Naive thymus-derived CD4-positive, alpha-beta T cell (primary cell): ENCODE data around the gene NAPEPLD. TPM values are rescaled to one million over a fixed set of nuclear protein-coding genes. Genes with fewer than 3 reads are reported as not detected.

Experiments
- ATAC-seq: fragments of 150-1000 bp; cut with Tn5 transposase; 2 replicates; pipeline ENCODE4 v1.10.0; 2021; ENCODE audit warnings: mild to moderate bottlenecking, moderate library complexity
- CTCF ChIA-PET: fragments of 350-600 bp; sonication (Branson Sonifier 250); formaldehyde crosslinking; loops from one replicate; lab custom pipeline; 2021; ENCODE audit warnings: antibody characterized with exemption; lab: Charles Lee
- POLR2A ChIA-PET: fragments of 350-600 bp; sonication (Branson Sonifier 250); formaldehyde crosslinking; loops from one replicate; lab custom pipeline; 2021; ENCODE audit warnings: antibody characterized with exemption, inconsistent platforms; lab: Charles Lee
- DNase-seq, 9 donors: peaks; one replicate each; pipeline versions ENCODE4 v3.0.0 to v3.0.0-alpha.2; 2020 to 2022; ENCODE audit warnings: mixed read lengths in 1 of 9
- H3K27ac ChIP-seq: one replicate; pipeline ENCODE4 v1.7.0; 2013; ENCODE audit warnings: mild to moderate bottlenecking, low read depth, low read length, moderate library complexity
- H3K27me3 ChIP-seq, 2 donors: one replicate each; pipeline ENCODE4 v1.7.0; 2013; ENCODE audit warnings: low read length in 2 of 2, mild to moderate bottlenecking in 2 of 2, moderate library complexity in 2 of 2; ENCODE audit not compliant: control insufficient read depth in 2 of 2, insufficient read depth in 2 of 2
- H3K36me3 ChIP-seq, 3 experiments: 1 replicate in 2 of 3; 2 replicates in 1 of 3; pipeline ENCODE4 v1.7.0; 2013; ENCODE audit warnings: low read length in 3 of 3, mild to moderate bottlenecking in 3 of 3, moderate library complexity in 1 of 3; ENCODE audit not compliant: insufficient read depth in 3 of 3, control insufficient read depth in 2 of 3
- H3K4me1 ChIP-seq, 2 donors: one replicate each; pipeline ENCODE4 v1.7.0; 2013; ENCODE audit warnings: low read length in 2 of 2, mild to moderate bottlenecking in 2 of 2, moderate library complexity in 1 of 2; ENCODE audit not compliant: control insufficient read depth in 2 of 2, insufficient read depth in 2 of 2
- H3K4me3 ChIP-seq: 2 replicates; pipeline ENCODE4 v1.7.0; 2013; ENCODE audit warnings: mild to moderate bottlenecking, low read length
- H3K9me3 ChIP-seq, 3 experiments: 1 replicate in 2 of 3; 2 replicates in 1 of 3; pipeline ENCODE4 v1.7.0; 2013; ENCODE audit warnings: low read length in 3 of 3; ENCODE audit not compliant: control insufficient read depth in 2 of 3
- H3K27ac Mint-ChIP-seq, 9 donors: one replicate each; pipeline ENCODE4 v1.8.0; 2020 to 2022; ENCODE audit warnings: mixed read lengths in 9 of 9, mild to moderate bottlenecking in 8 of 9, moderate library complexity in 5 of 9, inconsistent platforms in 2 of 9
- H3K27me3 Mint-ChIP-seq, 5 donors: one replicate each; pipeline ENCODE4 v1.8.0; 2021 to 2022; ENCODE audit warnings: mixed read lengths in 5 of 5, mild to moderate bottlenecking in 1 of 5
- H3K36me3 Mint-ChIP-seq, 5 donors: one replicate each; pipeline ENCODE4 v1.8.0; 2020 to 2022; ENCODE audit warnings: mixed read lengths in 5 of 5, mild to moderate bottlenecking in 3 of 5, inconsistent platforms in 1 of 5
- H3K4me1 Mint-ChIP-seq, 7 donors: one replicate each; pipeline ENCODE4 v1.8.0; 2020 to 2022; ENCODE audit warnings: mixed read lengths in 7 of 7, mild to moderate bottlenecking in 3 of 7, inconsistent platforms in 1 of 7
- H3K4me3 Mint-ChIP-seq, 10 donors: one replicate each; pipeline ENCODE4 v1.8.0; 2020 to 2022; ENCODE audit warnings: mild to moderate bottlenecking in 10 of 10, mixed read lengths in 10 of 10, moderate library complexity in 6 of 10, inconsistent platforms in 2 of 10
- H3K9me3 Mint-ChIP-seq, 11 donors: one replicate each; pipeline ENCODE4 v1.8.0; 2020 to 2022; ENCODE audit warnings: mixed read lengths in 11 of 11, mild to moderate bottlenecking in 4 of 11, inconsistent platforms in 1 of 11, moderate library complexity in 1 of 11
- intact Hi-C, 2 donors: fragments of 100-400 bp; cut with micrococcal nuclease; formaldehyde crosslinking; loops; one replicate each; pipeline ENCODE4 v1.15.1; 2023
- polyA plus RNA-seq, 2 donors: library from polyadenylated mRNA; unstranded; fragments of 300-500 nt; fragmentation: Illumina TruSeq; gene quantifications; one replicate each; pipeline ENCODE4 v1.2.3, GENCODE V29; 2021
- total RNA-seq, 6 experiments: library from RNA in 5 of 6; stranded (reverse) in 5 of 6; gene quantifications; 1 replicate in 5 of 6; 2 replicates in 1 of 6; pipeline ENCODE4 v1.2.3 and lab custom pipeline; 2021 to 2026

Gene NAPEPLD
- total and polyA plus RNA-seq, 7 experiments from 2014 or later: 2.9 to 19.7 (median 9.9) TPM

DNA sequence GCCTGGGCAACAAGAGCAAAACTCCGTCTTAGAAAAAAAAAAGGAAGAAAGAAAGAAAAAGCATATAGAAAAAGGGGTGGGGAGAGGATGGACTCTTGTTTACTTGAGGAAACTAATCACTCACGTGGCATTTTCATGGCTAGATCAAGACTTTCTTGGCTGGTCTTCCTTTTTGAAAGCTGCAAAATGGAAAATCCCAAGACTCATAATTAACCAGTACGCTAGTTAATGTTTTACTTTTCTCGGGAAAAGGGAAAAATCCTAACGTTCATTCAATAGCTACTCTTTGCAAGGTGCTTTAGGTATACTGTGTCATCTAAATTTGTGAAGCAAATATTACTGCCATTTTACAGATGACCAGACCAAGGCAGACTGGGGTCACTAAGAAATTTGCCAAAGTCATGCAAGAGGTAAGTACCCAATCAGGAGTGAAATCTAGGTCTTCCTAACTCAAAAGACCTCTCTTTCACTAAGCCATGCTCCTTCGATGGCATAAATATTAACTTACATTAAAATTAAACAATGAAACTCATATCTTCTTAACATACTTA lies 24.4 kb downstream of the NAPEPLD start:
- H3K9me3 Mint-ChIP-seq: no peaks in the 10 kb centered on the region
- intact Hi-C loops: no loop called here
- Histone ChIP-seq H3K4me3 (no peak overlapping the region), H3K4me1 (no peaks in the 10 kb centered on the region), H3K36me3 (peaks cover 0 to 40% (median 12%) of the 10 kb centered on the region in 3 experiments), H3K27ac (no peak overlapping the region), H3K9me3 (no peaks in the 10 kb centered on the region), H3K27me3 (no peaks in the 10 kb centered on the region)
- ATAC-seq (no peak), DNase-seq (no peak)
- CTCF ChIA-PET: no interaction called here
- H3K27me3 Mint-ChIP-seq: no peaks in the 10 kb centered on the region
- POLR2A ChIA-PET: no interaction called here
- H3K4me1 Mint-ChIP-seq: peaks cover 0 to 8% (median 5%) of the 10 kb centered on the region in 7 donors
- H3K4me3 Mint-ChIP-seq: no peak overlapping the region
- no peak overlapping the region for H3K27ac Mint-ChIP-seq
- peaks cover 19 to 61% (median 52%) of the 10 kb centered on the region in 5 donors for H3K36me3 Mint-ChIP-seq

DNA sequence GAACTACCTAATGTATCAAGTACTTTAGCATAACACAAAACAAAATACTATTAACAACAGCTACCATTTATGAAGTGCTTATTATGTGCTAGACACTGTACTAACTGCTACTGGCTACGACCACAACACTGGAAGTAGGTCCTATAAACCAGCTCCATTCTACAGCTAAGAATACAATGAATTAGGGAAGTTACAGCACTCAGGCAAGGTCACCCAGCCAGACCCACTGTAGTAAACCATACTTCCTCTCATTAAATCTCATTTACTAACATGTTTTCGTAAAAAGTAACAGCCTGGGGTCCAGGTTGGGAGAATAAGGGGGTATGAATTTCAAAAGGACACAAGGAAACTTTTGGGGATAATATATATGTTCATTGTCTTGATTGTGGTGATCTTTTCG lies 25.4 kb downstream of the NAPEPLD start:
- H3K9me3 Mint-ChIP-seq: no peaks in the 10 kb centered on the region
- peaks cover 0 to 8% (median 5%) of the 10 kb centered on the region in 7 donors for H3K4me1 Mint-ChIP-seq
- H3K4me3 Mint-ChIP-seq: no peak overlapping the region
- intact Hi-C loops: no loop called here
- POLR2A ChIA-PET: no interaction called here
- no peaks in the 10 kb centered on the region for H3K4me1 ChIP-seq
- H3K27me3 ChIP-seq: no peaks in the 10 kb centered on the region
- ATAC-seq (no peak), DNase-seq (no peak)
- CTCF ChIA-PET: no interaction called here
- H3K4me3 ChIP-seq: no peak overlapping the region
- H3K27ac Mint-ChIP-seq: no peak overlapping the region
- H3K9me3 ChIP-seq: no peaks in the 10 kb centered on the region
- H3K27me3 Mint-ChIP-seq: no peaks in the 10 kb centered on the region
- peaks cover 19 to 62% (median 52%) of the 10 kb centered on the region in 5 donors for H3K36me3 Mint-ChIP-seq
- H3K36me3 ChIP-seq: peaks cover 0 to 42% (median 12%) of the 10 kb centered on the region in 3 experiments
- H3K27ac ChIP-seq: no peak overlapping the region

DNA sequence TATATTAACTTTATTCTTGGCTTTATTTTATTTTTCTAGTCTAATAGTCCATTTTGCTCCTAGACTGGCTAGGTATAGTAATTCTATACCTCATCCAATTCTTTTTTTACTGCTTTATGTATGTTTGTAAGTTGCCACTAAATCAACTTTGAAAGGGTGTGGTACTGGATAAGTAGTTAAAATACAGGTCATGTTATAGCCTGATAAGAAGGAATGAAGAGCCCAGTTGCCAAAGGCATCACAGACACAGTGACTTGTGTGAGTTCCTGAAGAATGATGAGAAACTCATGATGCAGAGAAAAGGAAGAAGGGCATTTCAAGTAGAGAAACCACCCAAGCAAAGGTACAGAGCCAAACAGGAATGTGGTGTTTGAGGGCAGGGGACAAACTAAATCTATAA lies 27.3 kb downstream of the NAPEPLD start:
- H3K27me3 Mint-ChIP-seq: no peaks in the 10 kb centered on the region
- no peaks in the 10 kb centered on the region for H3K9me3 Mint-ChIP-seq
- peaks cover 0 to 8% (median 5%) of the 10 kb centered on the region in 7 donors for H3K4me1 Mint-ChIP-seq
- H3K36me3 Mint-ChIP-seq: peaks cover 7 to 48% (median 37%) of the 10 kb centered on the region in 5 donors
- intact Hi-C loops: no loop called here
- Histone ChIP-seq H3K36me3 (peaks cover 0 to 35% (median 6%) of the 10 kb centered on the region in 3 experiments), H3K4me1 (no peaks in the 10 kb centered on the region), H3K4me3 (no peak overlapping the region), H3K9me3 (no peaks in the 10 kb centered on the region), H3K27ac (no peak overlapping the region), H3K27me3 (no peaks in the 10 kb centered on the region)
- no peak overlapping the region for H3K27ac Mint-ChIP-seq
- ATAC-seq (no peak), DNase-seq (no peak)
- no peak overlapping the region for H3K4me3 Mint-ChIP-seq
- ChIA-PET POLR2A (no interaction called here), CTCF (no interaction called here)

DNA sequence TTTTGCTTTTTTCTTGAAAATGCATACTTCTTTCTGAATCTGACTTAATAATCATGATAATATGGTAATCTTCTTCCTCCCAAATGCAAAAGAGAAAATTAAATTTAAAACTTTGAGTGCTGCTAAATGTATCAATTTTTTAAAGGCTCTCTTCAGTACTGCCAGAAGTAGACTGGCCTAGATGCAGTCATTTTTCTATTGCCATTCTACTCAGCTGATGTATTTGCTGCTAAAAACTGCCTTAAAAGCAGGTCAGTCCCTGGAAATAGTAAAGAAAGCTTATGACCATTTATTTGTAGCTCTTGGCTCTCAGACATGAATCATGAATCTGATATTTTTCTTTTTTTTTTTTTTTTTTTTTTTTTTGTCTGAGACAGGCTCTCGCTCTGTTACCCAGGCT lies 28.5 kb downstream of the NAPEPLD start:
- ChIA-PET POLR2A (interaction anchor here (0.6 kb wide), 1 partner anchor 10 kb away, joined by 3 read pairs; no protein-coding TSS in a partner anchor), CTCF (interaction anchor here (0.6 kb wide), 1 partner anchor 24 kb away, joined by 3 read pairs; no protein-coding TSS in a partner anchor)
- Histone ChIP-seq H3K27ac (no peak overlapping the region), H3K9me3 (no peaks in the 10 kb centered on the region), H3K27me3 (no peaks in the 10 kb centered on the region), H3K36me3 (peaks cover 0 to 29% (median 6%) of the 10 kb centered on the region in 3 experiments), H3K4me3 (no peak overlapping the region), H3K4me1 (no peaks in the 10 kb centered on the region)
- no peak overlapping the region for H3K27ac Mint-ChIP-seq
- H3K4me3 Mint-ChIP-seq: no peak overlapping the region
- intact Hi-C loops: no loop called here
- H3K9me3 Mint-ChIP-seq: no peaks in the 10 kb centered on the region
- H3K4me1 Mint-ChIP-seq: peaks cover 0 to 6% (median 5%) of the 10 kb centered on the region in 7 donors
- ATAC-seq (no peak), DNase-seq (no peak)
- H3K36me3 Mint-ChIP-seq: peaks cover 7 to 44% (median 35%) of the 10 kb centered on the region in 5 donors
- no peaks in the 10 kb centered on the region for H3K27me3 Mint-ChIP-seq

DNA sequence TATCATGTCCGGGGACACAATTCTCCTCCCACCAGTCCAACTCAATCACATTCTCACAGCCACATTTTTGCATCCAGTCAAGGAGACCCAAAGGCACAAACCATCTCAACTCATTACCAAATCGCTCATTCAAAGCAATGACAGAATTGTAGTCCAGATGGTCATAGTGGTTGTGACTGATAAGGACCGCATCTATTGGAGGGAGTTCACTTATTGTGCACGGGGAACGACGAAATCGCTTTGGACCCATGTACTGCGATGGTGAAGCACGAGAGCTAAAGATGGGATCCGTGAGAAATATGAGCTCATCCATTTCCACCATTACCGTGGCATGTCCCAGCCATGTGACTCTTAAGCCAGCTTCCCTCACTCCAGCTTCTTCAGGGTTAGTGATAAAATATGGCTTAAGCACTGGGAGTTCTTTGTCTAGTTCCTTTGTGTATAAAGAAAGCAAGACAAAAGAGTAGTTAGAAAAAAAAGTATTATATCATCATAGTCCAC lies 29.1 kb downstream of the NAPEPLD start:
- H3K4me1 Mint-ChIP-seq: peaks cover 0 to 6% (median 5%) of the 10 kb centered on the region in 7 donors
- Histone ChIP-seq H3K27ac (no peak overlapping the region), H3K4me3 (no peak overlapping the region), H3K4me1 (no peaks in the 10 kb centered on the region), H3K9me3 (no peaks in the 10 kb centered on the region), H3K27me3 (no peaks in the 10 kb centered on the region), H3K36me3 (peaks cover 0 to 29% (median 6%) of the 10 kb centered on the region in 3 experiments)
- no peaks in the 10 kb centered on the region for H3K9me3 Mint-ChIP-seq
- ATAC-seq (no peak), DNase-seq (no peak)
- peaks cover 7 to 49% (median 40%) of the 10 kb centered on the region in 5 donors for H3K36me3 Mint-ChIP-seq
- H3K27ac Mint-ChIP-seq: no peak overlapping the region
- ChIA-PET CTCF (interaction anchor here (0.6 kb wide), 1 partner anchor 24 kb away, joined by 3 read pairs; no protein-coding TSS in a partner anchor), POLR2A (interaction anchor here (0.6 kb wide), 1 partner anchor 11 kb away, joined by 3 read pairs; no protein-coding TSS in a partner anchor)
- intact Hi-C loops: no loop called here
- no peaks in the 10 kb centered on the region for H3K27me3 Mint-ChIP-seq
- H3K4me3 Mint-ChIP-seq: no peak overlapping the region

DNA sequence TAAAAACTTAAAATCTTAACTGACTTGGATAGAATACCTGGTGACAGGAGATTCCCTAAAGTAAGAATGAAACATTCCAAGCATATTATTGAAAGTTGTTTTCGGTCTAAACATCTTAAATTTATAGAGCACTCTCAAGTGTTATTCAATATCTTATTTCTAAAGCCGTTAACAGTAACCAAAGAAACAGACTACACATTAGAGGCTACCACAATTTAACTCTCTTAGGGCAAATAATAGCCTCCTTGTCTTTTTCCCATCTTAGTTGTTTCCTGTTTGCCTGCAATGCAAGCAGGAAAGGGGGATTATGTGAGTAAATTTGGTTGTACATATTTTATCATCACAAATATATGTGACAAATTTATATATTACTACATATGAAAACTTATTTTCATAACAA lies 31.4 kb downstream of the NAPEPLD start:
- no peak overlapping the region for H3K27ac Mint-ChIP-seq
- H3K36me3 ChIP-seq: peaks cover 0 to 30% (median 6%) of the 10 kb centered on the region in 3 experiments
- intact Hi-C loops: no loop called here
- H3K4me3 ChIP-seq: no peak overlapping the region
- peaks cover 15 to 55% (median 47%) of the 10 kb centered on the region in 5 donors for H3K36me3 Mint-ChIP-seq
- H3K27me3 Mint-ChIP-seq: no peaks in the 10 kb centered on the region
- CTCF ChIA-PET: no interaction called here
- ATAC-seq (no peak), DNase-seq (no peak)
- POLR2A ChIA-PET: no interaction called here
- H3K4me1 ChIP-seq: no peaks in the 10 kb centered on the region
- H3K9me3 Mint-ChIP-seq: peaks cover 0 to 5% (median 0%) of the 10 kb centered on the region in 11 donors
- H3K4me1 Mint-ChIP-seq: peaks cover 0 to 10% (median 5%) of the 10 kb centered on the region in 7 donors
- no peaks in the 10 kb centered on the region for H3K27me3 ChIP-seq
- no peak overlapping the region for H3K27ac ChIP-seq
- no peaks in the 10 kb centered on the region for H3K9me3 ChIP-seq
- H3K4me3 Mint-ChIP-seq: no peak overlapping the region
